Measurements from ENCODE around the gene CLK3. TPM values are rescaled to one million over a fixed set of nuclear protein-coding genes. Genes with fewer than 3 reads are reported as not detected.

Gene CLK3
- total RNA-seq, 1 donor from 2014 or later, result 44.0 TPM

- peak; percentile 97 for DNase-seq
- intact Hi-C loops (cut with DNase I), result no loop called here
- ATAC-seq (ENCODE audit: poor library complexity), result peak; percentile 98
Measured at GRCh38 chr15:74598126-74598842, 17.4 kb upstream of the CLK3 start.

- DNase-seq (no peak), ATAC-seq (ENCODE audit: poor library complexity) (peak; percentile 17)
- intact Hi-C loops (cut with DNase I), result no loop called here
Measured at GRCh38 chr15:74599156-74599555, 16.5 kb upstream of the CLK3 start.

- peak; percentile 27 for DNase-seq
Measured at GRCh38 chr15:74603026-74603788, 12.4 kb upstream of the CLK3 start.

GRCh38 chr15:74603789-74604705, 11.6 kb upstream of the CLK3 start:
- intact Hi-C loops (cut with DNase I), result no loop called here
- DNase-seq (peak; percentile 32), ATAC-seq (ENCODE audit: poor library complexity) (no peak)

More at GRCh38 chr15:74603026-74603788, 12.4 kb upstream of the CLK3 start:
- no peak for ATAC-seq (ENCODE audit: poor library complexity)
- intact Hi-C loops (cut with DNase I), result no loop called here

- ATAC-seq (ENCODE audit: poor library complexity), result no peak
Measured at GRCh38 chr15:74604983-74605794, 10.4 kb upstream of the CLK3 start.

GRCh38 chr15:74605795-74606150, 9.9 kb upstream of the CLK3 start:
- intact Hi-C loops (cut with DNase I), result no loop called here
- DNase-seq, result no peak
- ATAC-seq (ENCODE audit: poor library complexity), result no peak

More at GRCh38 chr15:74604983-74605794, 10.4 kb upstream of the CLK3 start:
- intact Hi-C loops (cut with DNase I), result no loop called here
- DNase-seq, result peak; percentile 20

GRCh38 chr15:74608786-74609185, 6.8 kb upstream of the CLK3 start:
- intact Hi-C loops (cut with DNase I), result no loop called here
- DNase-seq, result no peak

GRCh38 chr15:74609938-74610301, 5.7 kb upstream of the CLK3 start:
- intact Hi-C loops (cut with DNase I), result loop anchor here (5.0 kb wide), 1 partner anchor 68 kb away; the partner anchor contains the start of gene ARID3B
- ATAC-seq (ENCODE audit: poor library complexity) (no peak), DNase-seq (no peak)

More at GRCh38 chr15:74608786-74609185, 6.8 kb upstream of the CLK3 start:
- no peak for ATAC-seq (ENCODE audit: poor library complexity)

GRCh38 chr15:74610302-74610951, 5.2 kb upstream of the CLK3 start:
- peak; percentile 23 for ATAC-seq (ENCODE audit: poor library complexity)
- DNase-seq, result peak; percentile 66
- intact Hi-C loops (cut with DNase I), result loop anchor here (5.0 kb wide), 1 partner anchor 68 kb away; the partner anchor contains the start of gene ARID3B

GRCh38 chr15:74611341-74611740, 4.3 kb upstream of the CLK3 start:
- ATAC-seq (ENCODE audit: poor library complexity) (no peak), DNase-seq (no peak)
- intact Hi-C loops (cut with DNase I), result loop anchor here (5.0 kb wide), 1 partner anchor 69 kb away; the partner anchor contains the start of gene ARID3B

- no peak for DNase-seq
- intact Hi-C loops (cut with DNase I), result loop anchor here (5.0 kb wide), 1 partner anchor 70 kb away; the partner anchor contains the start of gene ARID3B
- ATAC-seq (ENCODE audit: poor library complexity), result no peak
Measured at GRCh38 chr15:74611834-74612233, 3.8 kb upstream of the CLK3 start.

GRCh38 chr15:74612677-74613076, 3.0 kb upstream of the CLK3 start:
- ATAC-seq (ENCODE audit: poor library complexity) (no peak), DNase-seq (peak; percentile 26)
- intact Hi-C loops (cut with DNase I), result loop anchor here (5.0 kb wide), 1 partner anchor 70 kb away; the partner anchor contains the start of gene ARID3B

- DNase-seq, result no peak
- intact Hi-C loops (cut with DNase I), result loop anchor here (5.0 kb wide), 1 partner anchor 71 kb away; the partner anchor contains the start of gene ARID3B
- no peak for ATAC-seq (ENCODE audit: poor library complexity)
Measured at GRCh38 chr15:74613089-74613952, 2.3 kb upstream of the CLK3 start.

GRCh38 chr15:74613953-74614743, 1.5 kb upstream of the CLK3 start:
- DNase-seq, result no peak
- ATAC-seq (ENCODE audit: poor library complexity), result no peak
- intact Hi-C loops (cut with DNase I), result loop anchor here (5.0 kb wide), 1 partner anchor 72 kb away; the partner anchor contains the start of gene ARID3B

- DNase-seq (peak; percentile 93), ATAC-seq (ENCODE audit: poor library complexity) (peak; percentile 82)
- intact Hi-C loops (cut with DNase I), result loop anchor here (5.0 kb wide), 1 partner anchor 73 kb away; the partner anchor contains the start of gene ARID3B
Measured at GRCh38 chr15:74614744-74615507, 710 bp upstream of the CLK3 start.

Data from Right ventricle myocardium superior (tissue), 1 donor.